B cell (primary cell): ENCODE data around the gene B4GALT5. TPM values are rescaled to one million over a fixed set of nuclear protein-coding genes. Genes with fewer than 3 reads are reported as not detected.

Source experiments
- ATAC-seq: fragments of 200-7000 bp; cut with Tn5 transposase; one replicate; pipeline ENCODE4 v1.10.0; 2021; ENCODE audit warnings: low read depth, mild to moderate bottlenecking, moderate number of reproducible peaks, moderate library complexity
- CTCF ChIA-PET: fragments of 350-600 bp; sonication (Branson Sonifier 250); formaldehyde crosslinking; loops from one replicate; lab custom pipeline; 2021; ENCODE audit warnings: antibody characterized with exemption, inconsistent platforms; lab: Charles Lee
- POLR2A ChIA-PET: fragments of 350-600 bp; sonication (Branson Sonifier 250); formaldehyde crosslinking; loops from one replicate; lab custom pipeline; 2021; ENCODE audit warnings: antibody characterized with exemption; lab: Charles Lee
- DNase-seq: peaks from one replicate; pipeline ENCODE4 v3.0.0; 2013
- H2AFZ ChIP-seq: 2 replicates; pipeline ENCODE4 v1.6.1; 2012; ENCODE audit warnings: mild to moderate bottlenecking, low read depth, low read length; ENCODE audit not compliant: insufficient read depth, poor library complexity, severe bottlenecking
- H3K27ac ChIP-seq, 2 donors: 1 replicate in 1 of 2; 2 replicates in 1 of 2; pipeline ENCODE4 v1.5.1; 2012 to 2013; ENCODE audit warnings: low read length in 2 of 2, mild to moderate bottlenecking in 2 of 2, moderate library complexity in 1 of 2
- H3K27me3 ChIP-seq, 4 experiments: fragments of 200-600 bp in 1 of 4; sonication (generic) in 1 of 4; replicated peaks in 1 of 4; 1 replicate in 2 of 4; 2 replicates in 2 of 4; pipeline versions ENCODE4 v1.6.1 to v1.7.0; 2013 to 2016; ENCODE audit warnings: low read length in 3 of 4, mild to moderate bottlenecking in 2 of 4, mixed read lengths in 1 of 4, moderate library complexity in 1 of 4; ENCODE audit not compliant: insufficient read depth in 4 of 4, control insufficient read depth in 3 of 4; ENCODE audit errors: control extremely low read depth in 1 of 4
- H3K36me3 ChIP-seq, 2 experiments: replicated peaks in 1 of 2; 1 replicate in 1 of 2; 2 replicates in 1 of 2; pipeline versions ENCODE4 v1.6.1 to v1.7.1; 2013; ENCODE audit warnings: low read length in 1 of 2; ENCODE audit not compliant: insufficient read depth in 2 of 2, control insufficient read depth in 1 of 2; ENCODE audit errors: control extremely low read depth in 1 of 2, extremely low read depth in 1 of 2
- H3K4me1 ChIP-seq, 2 donors: fragments of 200-600 bp in 1 of 2; sonication (generic) in 1 of 2; 1 replicate in 1 of 2; 2 replicates in 1 of 2; pipeline versions ENCODE4 v1.5.1 to v1.6.1; 2013 to 2017; ENCODE audit warnings: low read length in 2 of 2; ENCODE audit not compliant: control insufficient read depth in 2 of 2, insufficient read depth in 2 of 2
- H3K4me2 ChIP-seq: replicated peaks from 2 replicates; pipeline ENCODE3; 2012; ENCODE audit warnings: mild to moderate bottlenecking, low read depth, low read length; ENCODE audit not compliant: poor library complexity, severe bottlenecking
- H3K4me3 ChIP-seq, 5 experiments: fragments of 200-600 bp in 1 of 5; sonication (generic) in 1 of 5; 1 replicate in 3 of 5; 2 replicates in 2 of 5; pipeline versions ENCODE4 v1.5.1 to v1.7.0; 2011 to 2016; ENCODE audit warnings: low read length in 4 of 5, mild to moderate bottlenecking in 4 of 5, low read depth in 2 of 5, control low read depth in 1 of 5, moderate library complexity in 1 of 5; ENCODE audit not compliant: insufficient read depth in 1 of 5; ENCODE audit errors: control extremely low read depth in 1 of 5, extremely low read depth in 1 of 5
- H3K79me2 ChIP-seq: fragments of 200-600 bp; sonication (generic); one replicate; pipeline ENCODE4 v1.6.0; 2016; ENCODE audit warnings: low read length; ENCODE audit not compliant: control insufficient read depth, insufficient read depth
- H3K9ac ChIP-seq: fragments of 200-600 bp; sonication (generic); 2 replicates; pipeline ENCODE4 v1.6.1; 2017; ENCODE audit warnings: mild to moderate bottlenecking, low read length, moderate library complexity
- H3K9me3 ChIP-seq, 3 donors: one replicate each; pipeline versions ENCODE4 v1.6.1 to v1.7.1; 2013; ENCODE audit warnings: low read length in 2 of 3; ENCODE audit not compliant: control insufficient read depth in 2 of 3, insufficient read depth in 1 of 3; ENCODE audit errors: control extremely low read depth in 1 of 3
- H4K20me1 ChIP-seq: 2 replicates; pipeline ENCODE4 v1.6.0; 2012; ENCODE audit warnings: mild to moderate bottlenecking, low read length; ENCODE audit not compliant: insufficient read depth, control insufficient read depth, poor library complexity, severe bottlenecking
- H3K27ac Mint-ChIP-seq: one replicate; pipeline ENCODE4 v1.8.0; 2021; ENCODE audit warnings: mixed read lengths
- H3K27me3 Mint-ChIP-seq: one replicate; pipeline ENCODE4 v1.8.0; 2021; ENCODE audit warnings: mixed read lengths
- H3K4me1 Mint-ChIP-seq: one replicate; pipeline ENCODE4 v1.8.0; 2021; ENCODE audit warnings: mixed read lengths
- H3K4me3 Mint-ChIP-seq: one replicate; pipeline ENCODE4 v1.8.0; 2021; ENCODE audit warnings: mixed read lengths
- H3K9me3 Mint-ChIP-seq: one replicate; pipeline ENCODE4 v1.8.0; 2022; ENCODE audit warnings: mixed read lengths; ENCODE audit not compliant: insufficient read depth
- CTCF ChIP-seq: fragments of 200-600 bp; IDR thresholded peaks from one replicate; pipeline ENCODE4 v1.8.0; 2022; ENCODE audit warnings: antibody characterized with exemption, mild to moderate bottlenecking
- EZH2 ChIP-seq: IDR thresholded peaks from 2 replicates; pipeline ENCODE4 v1.6.1; 2012; ENCODE audit warnings: borderline replicate concordance, low read depth, mild to moderate bottlenecking, moderate library complexity, low read length; ENCODE audit not compliant: insufficient read depth, poor library complexity, severe bottlenecking
- WGBS: methylation state at CpG from one replicate; pipeline ENCODE4 v1.1.5; 2013; ENCODE audit warnings: missing lambda C conversion rate; ENCODE audit not compliant: insufficient coverage; 5-methylcytosine and 5-hydroxymethylcytosine counted together
- intact Hi-C: fragments of 100-400 bp; cut with micrococcal nuclease; formaldehyde crosslinking; loops from one replicate; pipeline ENCODE4 v1.10.0; 2022
- polyA plus RNA-seq: library from polyadenylated mRNA; depleted of rRNA; stranded (reverse); fragments of >200 nt; gene quantifications from 2 replicates; pipeline ENCODE4 v1.2.3, GENCODE V29; 2012
- total RNA-seq, 2 donors: library from RNA; stranded (reverse); fragments of 120-200 nt in 1 of 2; gene quantifications; 1 replicate in 1 of 2; 2 replicates in 1 of 2; pipeline versions ENCODE4 v1.2.3 to v1.2.4, GENCODE V29; 2013 to 2022

B4GALT5 gene
- total and polyA plus RNA-seq, 2 donors (not counting 1 experiment from before 2014, with no cell fraction given), result 3.4 to 7.3 TPM

- Histone ChIP-seq H3K79me2 (peaks cover 82% of the 10 kb centered on the region), H3K27me3 (no peaks in the 10 kb centered on the region), H3K4me2 (no peak overlapping the region), H3K27ac (no peak overlapping the region), H3K4me3 (no peak overlapping the region), H4K20me1 (peaks cover 16% of the 10 kb centered on the region), H3K36me3 (no peaks in the 10 kb centered on the region), H3K9me3 (no peaks in the 10 kb centered on the region), H3K4me1 (peaks cover 0 to 9% of the 10 kb centered on the region in 2 donors), H3K9ac (no peak overlapping the region), H2AFZ (no peak overlapping the region)
- no peak for TF ChIP-seq CTCF
- TF ChIP-seq EZH2, result no peak
- no peak for ATAC-seq
- no peak overlapping the region for H3K4me3 Mint-ChIP-seq
- no peak for DNase-seq
- intact Hi-C loops, result no loop called here
- CTCF ChIA-PET, result interaction anchor here (2.1 kb wide), 1 partner anchor 154 kb away, joined by 12 read pairs; no protein-coding TSS in a partner anchor
- WGBS, result 100% methylated on average over 2 of the region's 5 CpGs
- no peaks in the 10 kb centered on the region for H3K9me3 Mint-ChIP-seq
- no peaks in the 10 kb centered on the region for H3K27me3 Mint-ChIP-seq
- peaks cover 34% of the 10 kb centered on the region for H3K4me1 Mint-ChIP-seq
- POLR2A ChIA-PET, result no interaction called here
- no peak overlapping the region for H3K27ac Mint-ChIP-seq
Measured at GRCh38 chr20:49691818-49692568, 21.7 kb downstream of the B4GALT5 start.

GRCh38 chr20:49690899-49691620 is 22.6 kb downstream of the B4GALT5 start:
- H3K27ac ChIP-seq, result no peak overlapping the region
- no peak overlapping the region for H3K9ac ChIP-seq
- H2AFZ ChIP-seq, result no peak overlapping the region
- no peaks in the 10 kb centered on the region for H3K9me3 Mint-ChIP-seq
- DNase-seq (no peak), ATAC-seq (no peak)
- no peaks in the 10 kb centered on the region for H3K27me3 ChIP-seq
- H3K4me3 ChIP-seq, result no peak overlapping the region
- H3K27me3 Mint-ChIP-seq, result no peaks in the 10 kb centered on the region
- no peaks in the 10 kb centered on the region for H3K36me3 ChIP-seq
- no peak overlapping the region for H3K27ac Mint-ChIP-seq
- ChIA-PET POLR2A (no interaction called here), CTCF (no interaction called here)
- H3K4me2 ChIP-seq, result no peak overlapping the region
- TF ChIP-seq EZH2 (no peak), CTCF (no peak)
- peaks cover 83% of the 10 kb centered on the region for H3K79me2 ChIP-seq
- peaks cover 16% of the 10 kb centered on the region for H4K20me1 ChIP-seq
- no peaks in the 10 kb centered on the region for H3K9me3 ChIP-seq
- no peak overlapping the region for H3K4me3 Mint-ChIP-seq
- H3K4me1 ChIP-seq, result peaks cover 0 to 9% of the 10 kb centered on the region in 2 donors
- WGBS, result 69% methylated on average over 2 of the region's 9 CpGs
- H3K4me1 Mint-ChIP-seq, result peaks cover 36% of the 10 kb centered on the region
- intact Hi-C loops, result no loop called here
